Fibroblast of lung (primary cell): ENCODE results near the gene TBXAS1.

Experiments used
- EZH2 ChIP-seq: IDR thresholded peaks from 2 replicates; pipeline ENCODE4 v1.5.1; 2012; ENCODE audit warnings: low read length, control low read depth, mild to moderate bottlenecking; ENCODE audit errors: missing control alignments
- TF ChIP-seq, protein P1 (sequence below), 2 donors: IDR thresholded peaks in 1 of 2; conservative IDR thresholded peaks in 1 of 2; 1 replicate in 1 of 2; 2 replicates in 1 of 2; pipeline ENCODE4 v1.5.1; 2011 to 2012; ENCODE audit warnings: low read length in 2 of 2, control low read depth in 1 of 2, inconsistent platforms in 1 of 2, low read depth in 1 of 2, mild to moderate bottlenecking in 1 of 2

DNA sequence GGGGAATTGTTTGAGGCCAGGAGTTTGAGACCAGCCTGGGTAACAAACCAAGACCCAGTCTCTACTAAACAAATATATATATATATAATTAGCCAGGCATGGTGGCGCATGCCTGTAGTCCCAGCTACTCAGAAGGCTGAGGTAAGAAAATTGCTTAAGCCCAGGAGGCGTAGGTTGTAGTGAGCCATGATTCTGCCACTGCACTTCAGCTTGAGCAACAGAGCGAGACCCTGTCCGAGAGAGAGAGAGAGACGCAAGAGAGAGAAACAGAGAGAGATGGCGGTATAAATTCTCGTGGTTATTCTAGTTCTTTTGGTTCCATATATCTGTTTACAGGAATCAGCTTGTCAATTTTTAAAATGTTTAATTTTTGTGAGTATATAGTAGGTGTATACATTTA lies 94.0 kb downstream of the TBXAS1 start:
- no peak for TF ChIP-seq EZH2
- TF ChIP-seq, protein P1, sequence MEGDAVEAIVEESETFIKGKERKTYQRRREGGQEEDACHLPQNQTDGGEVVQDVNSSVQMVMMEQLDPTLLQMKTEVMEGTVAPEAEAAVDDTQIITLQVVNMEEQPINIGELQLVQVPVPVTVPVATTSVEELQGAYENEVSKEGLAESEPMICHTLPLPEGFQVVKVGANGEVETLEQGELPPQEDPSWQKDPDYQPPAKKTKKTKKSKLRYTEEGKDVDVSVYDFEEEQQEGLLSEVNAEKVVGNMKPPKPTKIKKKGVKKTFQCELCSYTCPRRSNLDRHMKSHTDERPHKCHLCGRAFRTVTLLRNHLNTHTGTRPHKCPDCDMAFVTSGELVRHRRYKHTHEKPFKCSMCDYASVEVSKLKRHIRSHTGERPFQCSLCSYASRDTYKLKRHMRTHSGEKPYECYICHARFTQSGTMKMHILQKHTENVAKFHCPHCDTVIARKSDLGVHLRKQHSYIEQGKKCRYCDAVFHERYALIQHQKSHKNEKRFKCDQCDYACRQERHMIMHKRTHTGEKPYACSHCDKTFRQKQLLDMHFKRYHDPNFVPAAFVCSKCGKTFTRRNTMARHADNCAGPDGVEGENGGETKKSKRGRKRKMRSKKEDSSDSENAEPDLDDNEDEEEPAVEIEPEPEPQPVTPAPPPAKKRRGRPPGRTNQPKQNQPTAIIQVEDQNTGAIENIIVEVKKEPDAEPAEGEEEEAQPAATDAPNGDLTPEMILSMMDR (conservative IDR thresholded peaks at IDR 0.05 in 1 of 2, IDR thresholded peaks at IDR 0.05 in 1 of 2; ENCODE audit: low read depth in 1 of 2, low read length in 2 of 2) = no peak
